PFSK-1 (cell line): ENCODE measurements around the gene FREM1.

Source experiments
- POLR2AphosphoS5 ChIP-seq: IDR thresholded peaks from 2 replicates; pipeline ENCODE4 v1.6.1; 2012; ENCODE audit warnings: low read depth, mild to moderate bottlenecking, control low read depth, low read length, moderate library complexity
- REST ChIP-seq, 2 experiments: IDR thresholded peaks; 2 replicates each; pipeline versions ENCODE4 v1.6.1 to v1.8.0; 2011 to 2012; ENCODE audit warnings: low read depth in 2 of 2, low read length in 2 of 2, control low read depth in 1 of 2, inconsistent platforms in 1 of 2, mild to moderate bottlenecking in 1 of 2, moderate library complexity in 1 of 2; ENCODE audit not compliant: insufficient read depth in 1 of 2
- SIN3A ChIP-seq: IDR thresholded peaks from 2 replicates; pipeline ENCODE4 v1.6.1; 2012; ENCODE audit warnings: mild to moderate bottlenecking, low read length, moderate library complexity, borderline replicate concordance; ENCODE audit not compliant: insufficient read depth

- TF ChIP-seq POLR2AphosphoS5 (no peak), REST (IDR thresholded peaks at IDR 0.05; ENCODE audit: insufficient read depth in 1 of 2, low read depth in 2 of 2, low read length in 2 of 2) (no peak), SIN3A (no peak)
These were observed 7.7 kb downstream of the FREM1 start for GRCh38 chr9:14902561-14902960.
